Measurements from ENCODE around the gene ADCY4. TPM values are rescaled to one million over a fixed set of nuclear protein-coding genes. Genes with fewer than 3 reads are reported as not detected.

Gene ADCY4
- total and polyA plus RNA-seq, 2 donors (not counting 3 experiments of a cell fraction or from before 2014, with no cell fraction given): 81.6 to 84.0 TPM

DNA sequence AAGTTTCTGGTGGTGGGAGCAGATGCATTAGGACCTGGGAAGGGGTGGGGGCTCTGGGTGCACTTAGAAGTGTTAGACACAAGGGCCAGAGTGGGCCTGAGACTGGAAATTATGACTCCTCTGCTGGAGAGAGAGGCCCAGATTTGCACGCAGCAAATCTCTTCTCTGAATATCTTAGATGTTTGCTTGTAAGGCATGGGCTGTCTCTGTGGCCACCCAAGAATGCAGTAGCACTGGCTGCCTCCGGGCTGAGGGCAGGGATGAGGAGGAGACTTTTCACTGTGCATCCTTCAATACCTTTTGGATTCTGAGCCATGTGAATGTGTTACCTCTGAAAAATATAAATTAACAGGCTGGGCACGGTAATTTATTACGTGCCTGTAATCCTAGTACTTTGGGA, 49.5 kb downstream of the ADCY4 start:
- CTCF ChIA-PET: interaction anchor here (0.9 to 1.6 kb wide), 3 partner anchors 11 to 23 kb away, joined by 3 to 4 read pairs (median 3); partner anchors contain the start of gene CIDEB
- POLR2A ChIA-PET: no interaction called here
- intact Hi-C loops (cut with micrococcal nuclease) (no loop called here), dilution Hi-C loops (cut with MboI; ENCODE audit: extremely low pct_ligation_motif_present, low sequenced_read_pairs) (no loop called here)
- Histone ChIP-seq H3K36me3 (ENCODE audit: control insufficient read depth in 2 of 2, extremely low read depth in 1 of 2, insufficient read depth in 2 of 2, low read length in 2 of 2) (no peaks in the 10 kb centered on the region), H3K4me1 (ENCODE audit: control insufficient read depth, extremely low read depth, insufficient read depth, low read length) (no peaks in the 10 kb centered on the region), H3K79me2 (ENCODE audit: control insufficient read depth, insufficient read depth, low read length) (no peaks in the 10 kb centered on the region), H3K9me1 (replicated peaks; ENCODE audit: control insufficient read depth, extremely low read depth, insufficient read depth, low read length) (no peaks in the 10 kb centered on the region), H3K4me3 (replicated peaks in 1 of 3; ENCODE audit: insufficient read depth in 1 of 3, low read depth in 1 of 3, low read length in 3 of 3) (no peak overlapping the region), H3K27me3 (ENCODE audit: control insufficient read depth in 2 of 2, insufficient read depth in 2 of 2, low read length in 2 of 2) (no peaks in the 10 kb centered on the region), H3K9ac (replicated peaks; ENCODE audit: extremely low read depth, insufficient read depth, low read length) (no peak overlapping the region), H2AFZ (ENCODE audit: low read depth, low read length) (no peak overlapping the region), H3K9me3 (replicated peaks; ENCODE audit: control insufficient read depth, insufficient read depth, low read length) (no peaks in the 10 kb centered on the region), H3K4me2 (ENCODE audit: insufficient read depth, low read length) (no peak overlapping the region), H4K20me1 (replicated peaks; ENCODE audit: control insufficient read depth, extremely low read depth, insufficient read depth, low read length) (no peaks in the 10 kb centered on the region), H3K27ac (ENCODE audit: insufficient read depth, low read depth, low read length) (no peak overlapping the region)
- TF ChIP-seq EZH2 (IDR thresholded peaks at IDR 0.05; ENCODE audit: borderline replicate concordance, low read depth, low read length, severe bottlenecking) (no peak), MYC (IDR thresholded peaks at IDR 0.05; ENCODE audit: low read depth, low read length) (no peak), FOS (IDR thresholded peaks at IDR 0.05; ENCODE audit: borderline replicate concordance, insufficient read depth, low read length) (no peak)
- TF ChIP-seq, protein P1, sequence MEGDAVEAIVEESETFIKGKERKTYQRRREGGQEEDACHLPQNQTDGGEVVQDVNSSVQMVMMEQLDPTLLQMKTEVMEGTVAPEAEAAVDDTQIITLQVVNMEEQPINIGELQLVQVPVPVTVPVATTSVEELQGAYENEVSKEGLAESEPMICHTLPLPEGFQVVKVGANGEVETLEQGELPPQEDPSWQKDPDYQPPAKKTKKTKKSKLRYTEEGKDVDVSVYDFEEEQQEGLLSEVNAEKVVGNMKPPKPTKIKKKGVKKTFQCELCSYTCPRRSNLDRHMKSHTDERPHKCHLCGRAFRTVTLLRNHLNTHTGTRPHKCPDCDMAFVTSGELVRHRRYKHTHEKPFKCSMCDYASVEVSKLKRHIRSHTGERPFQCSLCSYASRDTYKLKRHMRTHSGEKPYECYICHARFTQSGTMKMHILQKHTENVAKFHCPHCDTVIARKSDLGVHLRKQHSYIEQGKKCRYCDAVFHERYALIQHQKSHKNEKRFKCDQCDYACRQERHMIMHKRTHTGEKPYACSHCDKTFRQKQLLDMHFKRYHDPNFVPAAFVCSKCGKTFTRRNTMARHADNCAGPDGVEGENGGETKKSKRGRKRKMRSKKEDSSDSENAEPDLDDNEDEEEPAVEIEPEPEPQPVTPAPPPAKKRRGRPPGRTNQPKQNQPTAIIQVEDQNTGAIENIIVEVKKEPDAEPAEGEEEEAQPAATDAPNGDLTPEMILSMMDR (IDR thresholded peaks at IDR 0.05; ENCODE audit: extremely low read depth in 1 of 2, insufficient read depth in 1 of 2, low read depth in 1 of 2, low read length in 2 of 2): no peak
- DNase-seq (ENCODE audit: low read depth, low spot score) (no peak), FAIRE-seq (no peak)
- no TSS peak for BruUV-seq (replicated peaks)

DNA sequence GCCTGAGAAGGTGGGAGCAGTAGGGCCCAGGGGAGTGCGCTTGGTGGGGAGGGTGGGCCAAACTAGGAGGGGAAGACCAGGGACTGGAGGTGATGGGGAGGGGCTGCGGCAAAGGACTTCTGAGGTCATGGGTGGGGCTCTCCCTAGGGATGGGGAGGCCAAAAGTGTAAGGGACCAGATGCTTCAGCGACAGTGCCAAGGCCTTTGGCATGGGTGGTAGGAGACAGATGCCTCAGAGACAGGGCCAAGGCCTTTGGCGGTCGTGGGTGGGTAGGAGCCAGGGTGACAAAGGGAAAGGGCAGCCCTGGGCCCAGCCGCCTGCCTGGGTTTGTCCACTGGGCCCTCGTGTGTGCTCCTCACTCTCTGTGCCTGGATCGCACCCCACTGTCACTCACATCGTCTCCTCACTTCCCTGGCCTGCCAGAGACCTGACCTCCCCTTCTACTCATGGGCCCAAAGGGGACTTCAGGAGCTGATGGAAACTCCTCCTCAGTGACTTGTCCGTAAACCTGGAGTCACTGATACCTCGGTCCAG, 50.3 kb downstream of the ADCY4 start:
- dilution Hi-C loops (cut with MboI; ENCODE audit: extremely low pct_ligation_motif_present, low sequenced_read_pairs) (no loop called here), intact Hi-C loops (cut with micrococcal nuclease) (no loop called here)
- H4K20me1 ChIP-seq (replicated peaks; ENCODE audit: control insufficient read depth, extremely low read depth, insufficient read depth, low read length): no peaks in the 10 kb centered on the region
- H3K4me1 ChIP-seq (ENCODE audit: control insufficient read depth, extremely low read depth, insufficient read depth, low read length): no peaks in the 10 kb centered on the region
- H3K27ac ChIP-seq (ENCODE audit: insufficient read depth, low read depth, low read length): no peak overlapping the region
- BruUV-seq (replicated peaks): no TSS peak
- TF ChIP-seq EZH2 (IDR thresholded peaks at IDR 0.05; ENCODE audit: borderline replicate concordance, low read depth, low read length, severe bottlenecking) (no peak), MYC (IDR thresholded peaks at IDR 0.05; ENCODE audit: low read depth, low read length) (no peak), POLR2AphosphoS5 (IDR thresholded peaks at IDR 0.05; ENCODE audit: insufficient read depth, low read depth, low read length) (no peak), FOS (IDR thresholded peaks at IDR 0.05; ENCODE audit: borderline replicate concordance, insufficient read depth, low read length) (no peak), POLR2A (IDR thresholded peaks at IDR 0.05; ENCODE audit: low read depth, low read length) (no peak), GATA2 (IDR thresholded peaks at IDR 0.05; ENCODE audit: insufficient read depth, insufficient read length, low read depth, low read length) (no peak), JUN (IDR thresholded peaks at IDR 0.05; ENCODE audit: borderline replicate concordance, insufficient read depth, insufficient read length, low read depth) (no peak)
- TF ChIP-seq, protein P2, sequence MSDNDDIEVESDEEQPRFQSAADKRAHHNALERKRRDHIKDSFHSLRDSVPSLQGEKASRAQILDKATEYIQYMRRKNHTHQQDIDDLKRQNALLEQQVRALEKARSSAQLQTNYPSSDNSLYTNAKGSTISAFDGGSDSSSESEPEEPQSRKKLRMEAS (IDR thresholded peaks at IDR 0.05; ENCODE audit: insufficient read depth, insufficient read length): no peak
- TF ChIP-seq, protein P1 (IDR thresholded peaks at IDR 0.05; ENCODE audit: extremely low read depth in 1 of 2, insufficient read depth in 1 of 2, low read depth in 1 of 2, low read length in 2 of 2): no peak
- H3K9me3 ChIP-seq (replicated peaks; ENCODE audit: control insufficient read depth, insufficient read depth, low read length): no peaks in the 10 kb centered on the region
- no peaks in the 10 kb centered on the region for H3K27me3 ChIP-seq (ENCODE audit: control insufficient read depth in 2 of 2, insufficient read depth in 2 of 2, low read length in 2 of 2)
- no peaks in the 10 kb centered on the region for H3K36me3 ChIP-seq (ENCODE audit: control insufficient read depth in 2 of 2, extremely low read depth in 1 of 2, insufficient read depth in 2 of 2, low read length in 2 of 2)
- CTCF ChIA-PET: interaction anchor here (0.9 to 1.6 kb wide), 3 partner anchors 12 to 23 kb away, joined by 3 to 4 read pairs (median 3); partner anchors contain the start of gene CIDEB
- H3K79me2 ChIP-seq (ENCODE audit: control insufficient read depth, insufficient read depth, low read length): no peaks in the 10 kb centered on the region
- H3K9ac ChIP-seq (replicated peaks; ENCODE audit: extremely low read depth, insufficient read depth, low read length): no peak overlapping the region
- no peak for FAIRE-seq
- DNase-seq (ENCODE audit: low read depth, low spot score): no peak
- no peak overlapping the region for H2AFZ ChIP-seq (ENCODE audit: low read depth, low read length)
- H3K9me1 ChIP-seq (replicated peaks; ENCODE audit: control insufficient read depth, extremely low read depth, insufficient read depth, low read length): no peaks in the 10 kb centered on the region
- no peak overlapping the region for H3K4me3 ChIP-seq (replicated peaks in 1 of 3; ENCODE audit: insufficient read depth in 1 of 3, low read depth in 1 of 3, low read length in 3 of 3)
- POLR2A ChIA-PET: no interaction called here
- H3K4me2 ChIP-seq (ENCODE audit: insufficient read depth, low read length): no peak overlapping the region
